Activated CD4-positive, alpha-beta T cell treated with anti-CD3 and anti-CD28 coated beads, Interleukin-2, Interleukin-6, amounts not matched to agents 100 ng/mL and 50 ng/mL, durations not matched to agents 16 hours and 8 hours (primary cell): ENCODE measurements around the gene PDIA3.
"Not testable (repeated sequence)": the region's sequence is repeated elsewhere in the genome, so short reads cannot be mapped to it uniquely, and the experiment has no call there.

Source experiments
- DNase-seq: peaks from one replicate; pipeline ENCODE4 v3.0.0-alpha.2; 2020

Gene PDIA3

DNA sequence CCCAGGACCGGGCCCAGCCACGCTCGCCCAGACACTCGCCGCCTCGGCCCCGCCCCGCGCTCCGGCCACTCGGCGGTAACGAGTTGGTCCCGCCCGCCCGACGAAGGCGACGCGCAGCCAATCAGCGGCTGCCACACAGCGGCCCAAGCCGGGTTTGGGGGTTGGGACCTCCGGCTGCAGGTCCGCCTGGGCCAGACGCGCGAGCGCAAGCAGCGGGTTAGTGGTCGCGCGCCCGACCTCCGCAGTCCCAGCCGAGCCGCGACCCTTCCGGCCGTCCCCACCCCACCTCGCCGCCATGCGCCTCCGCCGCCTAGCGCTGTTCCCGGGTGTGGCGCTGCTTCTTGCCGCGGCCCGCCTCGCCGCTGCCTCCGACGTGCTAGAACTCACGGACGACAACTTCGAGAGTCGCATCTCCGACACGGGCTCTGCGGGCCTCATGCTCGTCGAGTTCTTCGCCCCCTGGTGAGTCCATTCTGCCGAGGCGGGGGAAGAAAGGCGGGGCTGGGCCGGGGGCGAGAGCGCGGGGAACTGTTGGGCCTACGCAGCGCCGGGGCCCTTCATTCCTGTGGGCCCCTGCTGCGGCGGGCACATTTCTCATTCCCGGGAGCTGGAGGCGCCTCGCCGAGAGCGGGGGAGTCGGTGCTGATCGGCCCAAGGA, at the start of gene PDIA3:
PDIA3 (plus strand) TSS at position 194 of the 658 bp plus-strand sequence; CDS start at position 296, 102 bp downstream.
- DNase-seq, result peak; percentile 97

- no peak for DNase-seq
Measured at GRCh38 chr15:43702174-43702573, 44.1 kb upstream of the PDIA3 start.

DNA sequence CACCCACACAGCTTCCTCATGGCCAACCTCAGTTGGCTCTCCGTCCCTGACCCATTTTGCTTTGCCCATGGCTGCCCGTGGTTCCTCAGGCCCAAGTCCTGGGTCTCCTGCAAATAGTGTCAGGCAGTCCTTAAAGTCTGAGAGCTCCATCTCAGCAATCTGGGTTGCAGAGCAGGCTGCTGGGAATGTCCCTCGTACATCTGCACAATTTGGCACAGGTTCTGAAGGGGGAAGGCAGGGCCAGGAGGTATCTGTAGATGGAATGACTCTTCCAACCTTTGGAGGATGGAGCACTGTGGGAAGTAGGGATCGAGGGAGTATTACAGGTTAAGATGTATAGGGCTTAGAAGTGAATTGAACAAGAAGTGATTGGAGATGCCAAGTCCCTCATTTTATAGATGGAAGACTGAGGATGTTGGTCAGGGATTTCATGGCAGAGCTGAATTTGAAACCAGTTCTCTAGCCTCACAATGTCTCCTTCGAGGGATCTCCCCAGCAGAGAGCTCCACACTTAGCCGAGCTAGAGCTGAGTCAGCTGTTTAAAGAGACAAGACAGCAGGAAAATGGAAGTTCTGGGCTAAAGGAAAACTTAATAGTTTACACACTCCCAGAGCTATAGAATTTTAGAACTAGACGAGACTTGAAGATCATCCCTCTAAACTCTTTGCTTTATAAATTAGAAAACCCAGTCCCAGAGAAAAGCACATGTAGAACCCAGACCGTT, 43.4 kb upstream of the PDIA3 start:
- no peak for DNase-seq

DNA sequence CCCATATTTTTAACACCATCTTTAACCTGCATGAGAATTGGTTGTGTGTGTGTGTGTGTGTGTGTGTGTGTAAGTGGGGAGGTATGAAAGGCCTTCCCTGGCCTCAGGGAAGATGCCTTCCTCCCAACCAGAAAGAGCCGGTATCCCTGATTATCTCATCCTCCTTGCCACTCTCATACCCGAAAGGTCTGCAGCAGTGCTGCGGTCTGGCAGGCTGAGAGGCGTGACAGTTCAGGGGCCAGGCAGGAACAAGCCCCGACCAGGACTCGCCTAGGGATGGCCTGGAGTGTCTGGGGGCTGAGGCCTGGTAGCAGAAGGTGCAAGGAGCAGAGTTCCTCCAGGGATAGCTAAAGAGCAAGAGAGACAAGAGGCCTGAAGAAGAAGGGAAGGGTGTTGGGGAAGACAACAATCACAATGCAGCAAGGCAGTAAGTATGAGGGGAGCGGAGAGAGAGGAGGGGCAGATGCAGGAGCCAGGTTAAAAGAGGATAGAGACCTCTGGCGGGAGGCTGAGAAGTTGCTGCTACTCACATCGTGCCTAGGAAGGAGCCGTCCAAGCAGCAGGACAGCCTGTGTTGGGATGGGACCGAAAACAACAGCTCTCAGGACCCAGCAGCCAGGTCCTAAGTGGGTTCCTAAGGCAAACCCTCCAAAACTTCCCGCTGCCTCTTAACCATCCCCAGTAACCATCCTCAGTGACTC, 35.7 kb upstream of the PDIA3 start:
- DNase-seq, result not testable (repeated sequence)

DNA sequence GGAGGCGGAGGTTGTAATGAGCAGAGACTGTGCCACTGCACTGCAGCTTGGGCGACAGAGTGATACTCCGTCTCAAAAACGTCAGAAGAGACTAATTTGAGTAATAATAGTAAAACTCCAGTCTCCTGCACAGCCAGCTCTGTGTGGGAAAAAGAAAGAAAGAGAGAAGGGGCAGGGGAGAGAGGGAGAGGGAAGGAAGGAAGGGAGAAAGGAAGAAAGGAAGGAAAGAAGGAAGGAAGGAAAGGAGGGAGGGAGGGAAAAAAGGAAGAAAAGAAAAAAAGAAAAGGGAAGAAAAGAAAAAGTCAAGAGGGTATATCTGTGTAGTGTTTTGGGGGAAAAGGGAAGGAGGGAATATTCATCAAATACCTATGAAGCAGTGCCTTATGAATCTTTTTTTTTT, 23.1 kb upstream of the PDIA3 start:
- DNase-seq, result no peak

GRCh38 chr15:43726306-43726705, 19.9 kb upstream of the PDIA3 start:
- not testable (repeated sequence) for DNase-seq

DNA sequence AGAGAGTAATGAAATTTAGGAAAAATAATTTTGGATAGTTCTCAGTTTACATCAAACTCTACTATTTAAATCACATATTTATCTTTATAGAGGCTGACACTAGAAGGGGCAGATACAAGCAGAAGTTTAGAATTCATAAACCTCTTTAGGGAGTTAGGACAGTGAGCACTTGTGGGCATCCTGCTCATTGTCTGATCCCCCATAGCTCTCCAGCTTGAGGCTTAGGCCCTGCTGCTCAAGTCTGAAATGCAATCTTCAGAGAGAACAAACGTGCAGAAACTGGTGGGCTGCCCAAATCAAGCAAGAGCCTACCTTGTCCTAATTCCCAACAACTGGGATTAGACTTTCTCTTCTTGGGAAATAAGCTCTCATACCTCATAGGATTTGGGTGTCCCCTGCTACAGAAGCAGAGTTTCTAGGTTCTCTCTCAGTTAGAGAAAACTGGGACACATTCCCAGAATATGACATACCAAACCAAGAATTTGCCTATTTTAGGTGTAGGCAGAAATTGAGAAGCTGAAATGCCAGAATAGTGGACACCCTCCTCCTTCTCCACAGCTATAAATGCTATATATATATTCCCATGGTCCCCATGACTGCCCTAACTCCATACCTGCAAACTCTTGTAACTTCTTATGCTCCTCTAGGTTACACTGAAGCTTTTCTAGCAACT, 18.0 kb upstream of the PDIA3 start:
- not testable (repeated sequence) for DNase-seq

GRCh38 chr15:43735416-43735815, 10.8 kb upstream of the PDIA3 start:
- DNase-seq, result no peak

DNA sequence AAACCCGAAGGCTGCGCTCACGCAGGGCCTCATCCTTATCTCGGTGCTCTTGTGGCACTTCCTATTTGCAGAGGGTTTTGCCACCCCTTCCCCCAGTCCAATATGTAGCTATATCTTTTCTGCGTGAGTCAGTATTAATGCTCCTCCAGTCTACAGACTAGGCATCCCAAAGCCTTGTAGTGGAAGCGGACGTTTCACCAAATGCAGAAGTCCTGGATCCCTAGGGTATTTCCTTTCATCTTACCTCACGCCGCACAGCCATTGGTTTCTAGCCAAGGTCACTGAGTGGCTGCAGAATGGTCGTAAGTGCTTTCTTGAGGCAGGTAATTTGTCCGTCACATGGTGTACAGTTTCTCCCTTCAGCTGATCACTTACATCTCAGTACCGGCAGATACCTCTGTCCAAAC, 668 bp downstream of the PDIA3 start:
- peak; percentile 36 for DNase-seq

GRCh38 chr15:43748376-43748775, 2.1 kb downstream of the PDIA3 start:
- DNase-seq, result peak; percentile 46

- peak; percentile 71 for DNase-seq
Measured at GRCh38 chr15:43749690-43750345, 3.6 kb downstream of the PDIA3 start.

- no peak for DNase-seq
Measured at GRCh38 chr15:43751885-43752284, 5.6 kb downstream of the PDIA3 start.

DNA sequence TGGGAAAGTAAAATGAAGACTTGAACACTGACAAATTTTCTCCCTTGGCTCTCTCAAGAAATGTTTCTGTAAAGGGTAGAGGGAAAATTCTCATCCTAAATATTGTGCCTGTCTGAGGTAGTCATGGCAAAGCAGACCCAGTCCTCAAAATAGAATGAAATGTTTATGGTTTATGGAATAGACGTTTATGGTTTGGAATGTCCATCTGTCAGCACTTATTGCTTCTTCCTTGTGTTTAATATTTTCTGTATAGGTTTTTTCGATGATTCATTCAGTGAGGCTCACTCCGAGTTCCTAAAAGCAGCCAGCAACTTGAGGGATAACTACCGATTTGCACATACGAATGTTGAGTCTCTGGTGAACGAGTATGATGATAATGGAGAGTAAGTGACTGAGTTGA, 16.6 kb downstream of the PDIA3 start:
- DNase-seq, result no peak

DNA sequence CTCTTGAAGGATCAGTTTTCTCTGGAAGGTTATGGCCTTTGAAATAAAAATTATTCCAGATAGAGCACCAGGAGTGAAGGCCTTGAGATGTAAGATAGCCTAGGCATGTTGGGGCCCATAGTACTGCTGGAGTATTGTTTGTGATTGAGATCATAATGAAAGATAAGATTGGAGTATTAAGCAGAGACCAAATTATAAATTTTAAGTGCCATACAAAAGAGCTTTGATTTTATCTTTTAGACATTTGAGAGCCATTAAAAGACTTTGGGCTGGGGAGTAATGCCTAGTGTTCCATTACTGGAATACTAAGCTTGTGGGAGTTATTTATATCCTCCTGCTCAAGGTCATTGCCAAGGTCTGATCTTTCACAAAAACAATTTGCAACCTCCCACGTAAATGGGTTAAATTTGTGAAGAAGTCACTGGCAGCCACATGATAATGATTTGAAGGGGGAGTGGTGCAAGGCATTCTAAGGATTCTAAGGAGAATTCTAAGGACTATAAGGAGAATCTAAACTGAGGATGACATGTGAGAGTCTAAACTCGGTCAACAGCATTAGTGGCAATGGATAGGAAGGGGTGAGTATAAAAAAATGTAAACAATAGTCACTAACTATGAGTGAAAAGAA, 17.7 kb downstream of the PDIA3 start:
- no peak for DNase-seq

DNA sequence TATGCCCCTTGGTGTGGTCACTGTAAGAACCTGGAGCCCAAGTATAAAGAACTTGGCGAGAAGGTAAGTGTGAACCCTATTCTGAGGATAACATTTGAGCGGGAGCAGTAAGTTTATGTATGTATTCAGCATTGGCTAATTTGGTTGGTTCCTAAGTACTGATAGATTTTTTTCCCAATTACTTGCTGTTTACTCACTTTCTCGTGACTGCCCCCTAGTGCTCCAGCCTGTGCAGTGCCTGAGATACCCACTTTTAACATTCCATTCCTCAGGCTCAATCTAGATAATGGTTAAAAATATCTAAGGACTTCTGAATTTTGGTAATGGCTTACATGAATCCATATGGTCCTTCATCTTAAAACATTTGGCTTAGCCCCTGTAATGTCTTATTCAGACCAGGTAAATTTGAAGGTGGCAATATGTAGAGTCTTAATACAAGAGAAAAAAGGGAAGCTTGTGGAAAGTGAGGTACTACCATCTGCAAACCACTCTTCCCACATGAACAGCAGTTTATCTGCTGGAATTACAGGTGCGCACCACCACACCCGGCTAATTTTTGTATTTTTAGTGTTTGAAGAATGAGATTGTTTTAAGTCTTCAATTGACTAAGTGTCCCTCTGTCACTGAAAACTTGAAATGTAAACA, 23.5 kb downstream of the PDIA3 start:
- DNase-seq, result peak; percentile 62

DNA sequence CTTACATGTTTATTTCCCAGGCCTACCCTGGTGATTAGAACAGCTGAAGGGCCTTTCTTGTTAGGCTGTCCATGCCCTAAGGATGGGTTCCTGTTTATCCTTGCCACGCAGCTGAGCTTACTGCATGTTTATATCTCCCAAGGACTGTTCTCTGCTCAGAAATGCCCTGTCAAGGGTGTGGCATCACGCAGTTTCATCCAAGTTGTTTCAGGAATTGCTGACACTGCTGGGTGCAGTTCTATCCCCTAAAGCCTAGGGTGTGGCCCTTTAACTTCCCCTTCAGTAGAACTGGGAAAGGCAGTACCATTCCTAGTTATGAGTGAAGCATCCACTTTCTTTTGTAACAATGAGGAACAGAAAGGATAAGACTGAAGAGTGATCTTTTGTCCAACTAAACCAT, 25.6 kb downstream of the PDIA3 start:
- no peak for DNase-seq

DNA sequence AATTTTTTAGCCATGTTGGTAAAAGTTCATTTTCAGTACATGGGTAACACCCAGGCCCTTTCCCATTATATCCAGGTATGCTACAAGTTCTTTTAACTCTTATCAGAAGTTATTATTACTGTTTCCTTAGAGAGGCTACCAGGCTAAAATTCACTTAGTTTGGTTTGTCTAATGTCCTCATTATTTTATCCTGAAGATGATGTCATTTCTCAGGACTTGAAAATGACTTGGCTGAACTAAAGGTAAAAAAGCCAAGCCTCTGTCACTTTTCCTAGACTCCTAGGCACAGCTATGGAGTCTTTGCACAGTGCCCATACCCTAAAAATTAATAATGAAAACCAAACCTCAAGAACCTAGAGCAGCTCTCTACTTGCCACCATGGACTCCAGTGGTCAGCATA, 26.4 kb downstream of the PDIA3 start:
- no peak for DNase-seq

GRCh38 chr15:43774062-43774461, 27.8 kb downstream of the PDIA3 start:
- DNase-seq, result no peak

DNA sequence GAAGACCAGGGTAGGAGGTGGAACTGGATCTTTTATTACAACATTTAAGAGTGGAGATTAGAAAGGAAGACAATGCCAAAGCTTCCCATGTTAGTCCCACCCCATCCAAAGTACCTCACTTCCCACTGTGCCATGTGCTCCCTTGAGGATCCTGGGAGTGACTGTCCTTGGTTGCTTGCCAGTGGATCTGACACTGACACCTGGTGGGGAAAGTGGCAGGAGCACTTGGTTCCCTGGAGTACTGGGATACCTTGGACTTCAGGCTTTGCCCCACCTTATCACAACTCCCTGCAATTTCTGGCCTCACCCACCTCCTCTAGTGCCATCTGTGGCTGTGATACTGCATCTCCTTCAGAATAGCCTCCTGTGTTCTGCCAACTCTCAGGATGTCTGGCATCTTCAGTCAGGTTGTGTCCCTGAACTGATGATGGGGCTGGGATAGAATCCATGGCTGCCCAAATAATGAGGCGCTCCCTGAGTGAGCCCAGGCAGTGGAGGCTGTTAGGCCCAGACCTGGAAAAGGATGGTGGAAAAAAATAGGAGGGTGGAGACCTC, 29.2 kb downstream of the PDIA3 start:
- no peak for DNase-seq

GRCh38 chr15:43776101-43776717, 30.0 kb downstream of the PDIA3 start:
- no peak for DNase-seq

- DNase-seq, result peak; percentile 82
Measured at GRCh38 chr15:43776718-43777266, 30.6 kb downstream of the PDIA3 start, which contains the start of gene ELL3. ELL3 (minus strand) TSS chr15:43776966; CDS start chr15:43776901, 65 bp downstream.
